Measurements from ENCODE around the gene SLC44A4.
"Not testable (repeated sequence)": the region's sequence is repeated elsewhere in the genome, so short reads cannot be mapped to it uniquely, and the experiment has no call there.

Gene SLC44A4

GRCh38 chr6:31825553-31825952 lies 53.2 kb downstream of the SLC44A4 start:
- DNase-seq, result no peak

- DNase-seq, result not testable (repeated sequence)
Measured at GRCh38 chr6:31823592-31824196, 55.1 kb downstream of the SLC44A4 start.

- peak; percentile 89 for DNase-seq
Measured at GRCh38 chr6:31822036-31822821, 56.6 kb downstream of the SLC44A4 start.

- DNase-seq, result peak; percentile 78
Measured at GRCh38 chr6:31821301-31822035, 57.3 kb downstream of the SLC44A4 start.

GRCh38 chr6:31820399-31820798 lies 58.4 kb downstream of the SLC44A4 start:
- not testable (repeated sequence) for DNase-seq

GRCh38 chr6:31819871-31820299 lies 58.9 kb downstream of the SLC44A4 start:
- DNase-seq, result no peak

- not testable (repeated sequence) for DNase-seq
Measured at GRCh38 chr6:31817929-31818511, 60.8 kb downstream of the SLC44A4 start.

- DNase-seq, result not testable (repeated sequence)
Measured at GRCh38 chr6:31817133-31817928, 61.5 kb downstream of the SLC44A4 start.

GRCh38 chr6:31815025-31815838 lies 63.6 kb downstream of the SLC44A4 start, which contains the start of the genes HSPA1A and HSPA1L:
Gene HSPA1A (plus strand): TSS chr6:31815543. CDS start chr6:31815757, 214 bp downstream.
Gene HSPA1L (minus strand): TSS chr6:31815283. CDS start chr6:31811972, 3,311 bp downstream.
- peak; percentile 100 for DNase-seq

GRCh38 chr6:31814677-31815024 lies 64.1 kb downstream of the SLC44A4 start:
- DNase-seq, result peak; percentile 98

- DNase-seq, result no peak
Measured at GRCh38 chr6:31813465-31813849, 65.3 kb downstream of the SLC44A4 start.
